ENCODE results near the gene LUC7L.

GRCh38 chr16:180681-181564 is 48.3 kb downstream of the LUC7L start:
- TF ChIP-seq CTCF (optimal IDR thresholded peaks at IDR 0.05 in 1 of 3, IDR thresholded peaks at IDR 0.05 in 1 of 3, conservative IDR thresholded peaks at IDR 0.05 in 1 of 3; ENCODE audit: extremely low read depth in 1 of 3, insufficient read depth in 2 of 3, low read length in 3 of 3) (peak in 2 of 3 experiments; percentile 19 to 40), EZH2 (IDR thresholded peaks at IDR 0.05; ENCODE audit: low read length) (no peak)

All from keratinocyte (primary cell).